Embryonic facial prominence (tissue), 1 donor: ENCODE results near the gene WDR90.

Experiments
- DNase-seq: peaks from one replicate; pipeline ENCODE4 v3.0.0-alpha.2; 2016; ENCODE audit errors: extremely low spot score

Gene WDR90

GRCh38 chr16:676565-676902 lies 27.4 kb downstream of the WDR90 start:
- no peak for DNase-seq

- no peak for DNase-seq
Measured at GRCh38 chr16:676913-677312, 27.7 kb downstream of the WDR90 start.

GRCh38 chr16:677316-678190 lies 28.4 kb downstream of the WDR90 start:
- DNase-seq: no peak

GRCh38 chr16:678209-678857 lies 29.2 kb downstream of the WDR90 start:
- no peak for DNase-seq

GRCh38 chr16:678858-679813 lies 30.0 kb downstream of the WDR90 start:
- peak; percentile 48 for DNase-seq

- DNase-seq: peak; percentile 68
Measured at GRCh38 chr16:679814-680624, 30.9 kb downstream of the WDR90 start, which contains the start of gene STUB1. STUB1 (plus strand) TSS chr16:680410; CDS start chr16:680526, 116 bp downstream.

- DNase-seq: no peak
Measured at GRCh38 chr16:680625-680945, 31.4 kb downstream of the WDR90 start.

GRCh38 chr16:680967-681745 lies 32.0 kb downstream of the WDR90 start:
- DNase-seq: no peak

- no peak for DNase-seq
Measured at GRCh38 chr16:681746-682427, 32.7 kb downstream of the WDR90 start.

GRCh38 chr16:682493-683395 lies 33.6 kb downstream of the WDR90 start:
- no peak for DNase-seq

GRCh38 chr16:683396-684070 lies 34.4 kb downstream of the WDR90 start:
- DNase-seq: no peak

- peak; percentile 82 for DNase-seq
Measured at GRCh38 chr16:684071-684794, 35.1 kb downstream of the WDR90 start, which contains the start of gene JMJD8. JMJD8 (minus strand) TSS chr16:684334; CDS start chr16:684319, 15 bp downstream.

GRCh38 chr16:684961-685696 lies 36.0 kb downstream of the WDR90 start:
- no peak for DNase-seq

- DNase-seq: no peak
Measured at GRCh38 chr16:685967-686366, 36.8 kb downstream of the WDR90 start.

- DNase-seq: no peak
Measured at GRCh38 chr16:686459-687260, 37.5 kb downstream of the WDR90 start.

- DNase-seq: no peak
Measured at GRCh38 chr16:687499-687898, 38.3 kb downstream of the WDR90 start.
